ENCODE measurements around the gene PTPN14. TPM values are rescaled to one million over a fixed set of nuclear protein-coding genes. Genes with fewer than 3 reads are reported as not detected.

PTPN14 gene
- total and polyA plus RNA-seq, 8 donors: 14.9 to 38.0 (median 17.9) TPM

GRCh38 chr1:214504330-214504729 lies 47.1 kb downstream of the PTPN14 start:
- intact Hi-C loops (cut with DNase I): no loop called here
- ATAC-seq: no peak
- Histone ChIP-seq H3K27me3 (no peaks in the 10 kb centered on the region), H3K4me3 (no peak overlapping the region), H3K36me3 (no peaks in the 10 kb centered on the region), H3K4me1 (peaks cover 0 to 4% of the 10 kb centered on the region in 2 donors), H3K9me3 (no peaks in the 10 kb centered on the region), H3K27ac (no peak overlapping the region)
- no peak for TF ChIP-seq CTCF (IDR thresholded peaks at IDR 0.05)
- no peak for DNase-seq

GRCh38 chr1:214503553-214503952 lies 47.8 kb downstream of the PTPN14 start:
- peaks cover 0 to 4% of the 10 kb centered on the region in 2 donors for H3K4me1 ChIP-seq
- ATAC-seq (no peak), DNase-seq (no peak)
- intact Hi-C loops (cut with DNase I): no loop called here
- no peak overlapping the region for H3K4me3 ChIP-seq
- H3K9me3 ChIP-seq: no peaks in the 10 kb centered on the region
- no peak for TF ChIP-seq CTCF (IDR thresholded peaks at IDR 0.05)
- no peaks in the 10 kb centered on the region for H3K36me3 ChIP-seq
- H3K27ac ChIP-seq: no peak overlapping the region
- no peaks in the 10 kb centered on the region for H3K27me3 ChIP-seq

DNA sequence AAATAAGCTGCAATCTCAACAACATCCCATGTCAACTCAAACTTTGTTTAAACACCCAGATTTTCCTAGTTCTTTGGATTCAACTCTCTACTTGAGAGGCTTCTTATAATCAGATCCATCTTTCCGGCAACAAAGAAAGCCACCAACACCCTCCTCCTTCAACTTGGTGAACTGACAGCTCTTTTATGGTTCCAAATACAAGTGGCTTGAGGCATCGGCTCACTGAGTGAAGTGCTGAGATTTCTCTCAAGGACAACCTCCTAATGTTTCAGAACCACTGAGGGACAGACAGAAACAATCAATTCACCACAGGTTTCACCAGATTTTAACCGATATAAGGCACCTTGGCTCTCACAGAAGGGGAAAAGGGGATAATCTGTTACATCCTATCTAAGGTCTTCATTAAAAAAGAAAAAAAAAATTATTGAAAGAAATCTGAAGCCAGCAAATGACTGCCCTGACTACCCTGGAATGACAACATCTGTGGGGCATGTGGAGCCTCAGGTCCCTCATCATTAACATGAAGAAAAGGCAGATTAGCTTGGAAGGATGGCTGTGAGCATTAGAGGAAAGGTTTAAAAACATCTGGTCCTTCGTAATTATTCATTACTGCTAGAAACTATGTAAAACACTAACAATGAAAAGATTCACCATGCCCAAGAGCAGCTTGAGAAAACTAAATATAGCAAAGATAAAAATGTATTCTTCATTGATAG lies 50.9 kb downstream of the PTPN14 start:
- ATAC-seq: no peak
- no peaks in the 10 kb centered on the region for H3K36me3 ChIP-seq
- no peak for TF ChIP-seq CTCF (IDR thresholded peaks at IDR 0.05)
- H3K4me3 ChIP-seq: no peak overlapping the region
- H3K4me1 ChIP-seq: no peaks in the 10 kb centered on the region
- no peaks in the 10 kb centered on the region for H3K9me3 ChIP-seq
- no peaks in the 10 kb centered on the region for H3K27me3 ChIP-seq
- intact Hi-C loops (cut with DNase I): no loop called here
- no peak for DNase-seq
- H3K27ac ChIP-seq: no peak overlapping the region

DNA sequence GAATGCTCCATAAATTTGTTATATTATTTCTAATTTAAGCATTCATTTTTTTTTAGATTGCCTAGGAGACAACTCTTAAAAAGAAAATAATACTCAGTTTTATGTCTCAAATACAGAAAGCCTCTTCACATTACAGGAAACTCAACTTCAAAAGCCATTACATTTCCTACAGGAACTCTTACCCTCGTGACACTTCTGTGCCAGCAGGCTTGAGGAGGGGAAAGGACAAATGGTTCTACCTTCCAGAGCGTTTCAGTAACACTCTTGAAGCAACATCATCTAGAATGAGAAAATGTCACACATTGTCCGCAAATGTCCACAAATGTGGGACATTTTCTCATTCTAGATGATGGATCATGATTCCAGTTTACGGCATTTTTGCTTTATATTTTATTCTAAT lies 51.7 kb downstream of the PTPN14 start:
- DNase-seq (peak in 1 of 4 donors; percentile 21), ATAC-seq (peak; percentile 50)
- no peak for TF ChIP-seq CTCF (IDR thresholded peaks at IDR 0.05)
- H3K4me1 ChIP-seq: no peaks in the 10 kb centered on the region
- no peak overlapping the region for H3K4me3 ChIP-seq
- no peaks in the 10 kb centered on the region for H3K27me3 ChIP-seq
- no peak overlapping the region for H3K27ac ChIP-seq
- no peaks in the 10 kb centered on the region for H3K9me3 ChIP-seq
- intact Hi-C loops (cut with DNase I): no loop called here
- no peaks in the 10 kb centered on the region for H3K36me3 ChIP-seq

DNA sequence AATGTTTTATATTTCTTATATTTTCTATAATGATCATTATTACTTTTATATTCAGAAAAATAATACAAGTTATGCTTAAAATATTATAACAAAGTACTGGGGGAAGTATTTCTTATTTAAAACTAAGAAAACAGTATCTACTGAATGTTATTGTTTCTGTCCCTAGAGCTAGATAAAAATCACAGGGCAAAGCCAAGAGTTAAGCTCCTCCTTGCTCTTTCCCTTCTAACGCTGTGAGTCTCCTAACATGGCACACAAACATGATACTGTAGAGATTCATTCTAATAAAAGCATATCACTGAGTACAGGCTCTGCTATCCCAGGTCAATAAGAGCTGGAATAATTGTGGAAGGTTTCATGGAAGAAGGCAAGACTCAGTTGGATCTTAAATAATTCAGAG lies 53.4 kb downstream of the PTPN14 start:
- ATAC-seq: no peak
- Histone ChIP-seq H3K4me3 (no peak overlapping the region), H3K4me1 (no peaks in the 10 kb centered on the region), H3K36me3 (no peaks in the 10 kb centered on the region), H3K9me3 (no peaks in the 10 kb centered on the region), H3K27ac (no peak overlapping the region), H3K27me3 (no peaks in the 10 kb centered on the region)
- TF ChIP-seq CTCF (IDR thresholded peaks at IDR 0.05): no peak
- no peak for DNase-seq
- intact Hi-C loops (cut with DNase I): no loop called here
